HG03354 (cell line): ENCODE data around the gene GRAP2.

Experiments used
- ATAC-seq: cut with Tn5 transposase; IDR thresholded peaks from one replicate; pipeline ENCODE4 v1.9.1; 2021; ENCODE audit warnings: mild to moderate bottlenecking; ENCODE audit not compliant: unreplicated experiment, poor library complexity, severe bottlenecking

Gene GRAP2

DNA sequence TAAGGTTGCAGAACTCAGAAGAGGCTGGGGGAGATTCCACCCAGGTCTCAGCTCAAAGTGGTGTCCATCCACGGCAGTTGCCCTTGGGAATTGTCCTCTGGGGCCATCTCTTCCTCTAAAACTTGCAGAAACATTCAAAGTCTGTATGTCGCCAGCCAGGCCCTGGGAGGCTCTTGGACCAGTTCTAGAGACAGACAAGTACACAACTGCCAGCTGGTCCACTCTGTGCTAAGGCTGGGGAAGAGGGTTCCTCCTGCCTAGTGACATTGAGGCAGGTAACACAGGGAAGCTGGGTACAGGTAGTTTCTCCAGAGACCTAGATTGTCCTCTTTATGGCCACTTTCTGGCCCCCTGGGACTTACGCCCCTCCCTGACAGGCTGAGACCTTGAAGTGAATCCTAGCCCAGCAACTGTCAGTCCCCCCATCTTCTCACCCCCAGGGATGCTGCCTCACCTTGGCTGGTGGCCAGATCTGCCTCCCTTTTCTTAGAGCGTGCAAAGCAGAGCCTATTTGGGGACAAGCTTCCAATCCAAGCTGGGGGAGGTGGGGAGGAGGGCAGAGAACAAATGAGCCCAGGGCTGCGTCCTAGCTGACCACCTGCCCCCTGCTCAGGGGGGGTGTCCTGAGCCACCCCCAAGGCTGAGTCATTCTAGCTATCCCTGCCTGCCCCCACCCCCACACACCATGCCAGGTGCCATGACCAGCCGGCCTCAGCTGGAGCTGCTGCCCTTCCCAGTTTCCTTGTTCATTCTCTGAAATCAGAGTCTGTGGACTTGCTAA, 102.2 kb downstream of the GRAP2 start:
- no peak for ATAC-seq

DNA sequence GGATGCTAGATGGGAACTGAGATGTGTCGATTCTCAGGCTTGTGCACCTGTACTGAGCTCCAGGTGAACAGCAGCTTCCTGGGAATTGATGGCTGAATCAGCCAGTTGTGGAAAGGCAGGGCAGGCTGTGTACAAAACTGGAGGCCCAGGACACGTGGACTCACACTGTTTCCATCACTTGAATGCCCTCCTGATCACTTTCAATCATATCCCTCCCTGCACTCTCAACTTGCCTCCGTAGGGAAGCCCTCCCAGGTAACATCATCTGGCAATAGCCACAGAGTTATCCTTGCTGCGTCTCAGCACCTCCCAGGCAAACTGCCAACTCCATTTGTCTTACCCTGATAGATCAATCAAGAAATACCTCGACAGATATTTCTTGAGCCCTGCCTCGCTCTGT, 104.0 kb downstream of the GRAP2 start:
- ATAC-seq: no peak

DNA sequence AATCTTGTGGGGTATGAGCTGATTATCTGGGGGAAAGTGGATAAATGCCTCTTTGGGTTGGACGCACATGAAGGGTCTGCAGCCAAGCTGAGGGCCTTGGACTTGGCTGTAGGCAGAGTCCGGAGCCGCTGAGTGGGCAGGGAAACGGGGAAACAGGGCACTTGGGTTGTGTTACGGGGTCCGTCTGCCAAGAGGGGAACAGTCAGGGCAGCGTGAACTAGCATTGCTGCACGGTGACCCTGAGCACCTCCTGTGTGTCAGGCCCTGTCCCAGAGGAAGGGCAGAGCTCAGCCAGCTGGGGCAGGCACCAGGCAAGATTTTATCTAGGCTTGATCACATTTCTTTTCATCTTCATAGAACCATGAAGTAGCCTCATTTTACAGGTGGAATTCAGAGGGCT, 105.8 kb downstream of the GRAP2 start:
- no peak for ATAC-seq

DNA sequence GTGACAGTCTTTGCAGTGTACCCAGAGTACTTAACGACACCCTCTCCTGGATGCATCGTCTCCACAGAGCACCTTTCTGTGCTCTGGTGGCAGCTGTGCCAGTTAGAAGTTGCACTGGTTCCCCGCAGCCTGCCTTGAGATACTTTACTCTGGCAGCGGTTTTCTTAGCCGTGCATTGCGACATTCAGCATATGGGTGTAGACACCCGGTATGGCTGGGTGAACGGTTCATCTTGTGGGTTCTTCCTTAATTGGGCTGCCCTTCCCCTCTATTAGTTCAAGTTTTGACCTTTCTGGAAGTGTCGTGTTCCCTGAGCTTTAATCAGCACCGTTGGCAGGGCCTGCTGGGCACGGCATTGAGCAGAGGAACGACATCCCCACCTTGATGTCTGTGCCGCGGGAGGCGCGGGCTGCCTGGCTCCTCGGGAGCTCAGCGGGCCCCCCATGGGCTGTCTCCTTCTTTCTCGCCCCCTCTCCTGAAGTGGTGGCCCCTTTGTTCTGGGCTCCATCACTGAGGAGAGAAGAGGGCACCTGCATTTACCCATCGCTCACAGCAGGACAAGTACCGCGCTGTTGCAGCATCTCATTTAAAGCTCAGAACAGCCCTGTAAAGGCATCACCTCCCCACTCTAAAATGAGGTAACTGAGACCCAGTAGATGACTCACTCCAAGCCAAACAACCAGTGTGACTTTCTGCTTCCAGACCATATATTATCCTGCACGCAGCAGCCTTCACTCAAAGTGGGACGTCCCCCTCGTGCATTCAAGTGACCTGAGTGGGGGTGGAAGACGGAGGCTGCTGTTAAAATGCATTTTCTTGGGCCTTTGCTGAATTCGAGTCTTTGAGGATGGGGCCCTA, 107.2 kb downstream of the GRAP2 start:
- no peak for ATAC-seq

DNA sequence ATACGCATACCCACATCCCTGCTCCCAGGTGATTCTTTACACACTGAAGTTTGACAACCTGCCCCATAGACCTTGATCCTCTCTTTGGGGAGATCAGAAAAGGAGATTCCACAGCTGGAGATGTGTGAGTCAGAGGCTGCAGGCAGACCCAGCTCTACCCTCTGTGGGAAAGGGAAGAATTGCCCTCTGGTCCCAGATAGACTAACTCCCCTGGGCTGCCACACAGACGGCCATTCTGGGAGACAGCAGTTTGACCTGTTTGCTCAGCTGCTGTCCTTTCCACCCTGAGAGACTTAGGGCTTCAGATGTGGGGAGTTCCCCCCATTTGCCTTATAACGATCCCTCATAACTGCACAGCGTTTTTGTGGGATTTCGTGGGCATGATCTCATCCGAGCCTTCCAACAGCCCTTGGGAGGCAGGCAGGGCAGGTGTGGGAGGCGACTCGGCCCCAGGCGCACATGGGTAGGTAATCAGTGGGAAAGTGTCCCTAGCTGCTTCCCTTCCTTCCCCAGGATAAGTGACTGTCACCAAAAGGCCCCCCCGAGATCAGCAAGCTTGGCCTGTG, 107.9 kb downstream of the GRAP2 start:
- ATAC-seq: no peak

DNA sequence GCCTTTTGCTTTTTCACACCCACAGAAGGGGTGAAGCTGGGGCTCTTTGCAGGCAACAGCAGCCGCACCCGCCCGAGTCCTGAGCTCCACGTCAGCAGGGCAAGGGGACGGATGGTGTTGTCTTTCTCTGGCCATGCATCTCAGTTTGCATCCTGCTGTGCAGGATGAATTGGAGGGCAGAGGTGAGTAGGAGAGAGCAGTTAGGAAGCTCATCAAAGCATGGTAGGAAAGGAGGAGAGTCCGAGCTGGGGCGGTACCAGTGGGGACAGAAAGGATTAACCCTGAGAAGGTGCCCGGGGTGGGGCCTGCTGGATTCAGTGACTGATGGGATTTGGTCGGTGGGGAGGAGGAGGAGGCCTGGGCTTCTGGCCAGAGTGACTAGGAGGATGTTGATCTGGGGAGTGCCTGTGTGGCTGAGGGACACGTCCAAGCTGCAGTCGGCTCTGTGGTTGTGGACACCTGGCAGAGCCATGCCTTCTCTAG, 108.4 kb downstream of the GRAP2 start:
- ATAC-seq: no peak

DNA sequence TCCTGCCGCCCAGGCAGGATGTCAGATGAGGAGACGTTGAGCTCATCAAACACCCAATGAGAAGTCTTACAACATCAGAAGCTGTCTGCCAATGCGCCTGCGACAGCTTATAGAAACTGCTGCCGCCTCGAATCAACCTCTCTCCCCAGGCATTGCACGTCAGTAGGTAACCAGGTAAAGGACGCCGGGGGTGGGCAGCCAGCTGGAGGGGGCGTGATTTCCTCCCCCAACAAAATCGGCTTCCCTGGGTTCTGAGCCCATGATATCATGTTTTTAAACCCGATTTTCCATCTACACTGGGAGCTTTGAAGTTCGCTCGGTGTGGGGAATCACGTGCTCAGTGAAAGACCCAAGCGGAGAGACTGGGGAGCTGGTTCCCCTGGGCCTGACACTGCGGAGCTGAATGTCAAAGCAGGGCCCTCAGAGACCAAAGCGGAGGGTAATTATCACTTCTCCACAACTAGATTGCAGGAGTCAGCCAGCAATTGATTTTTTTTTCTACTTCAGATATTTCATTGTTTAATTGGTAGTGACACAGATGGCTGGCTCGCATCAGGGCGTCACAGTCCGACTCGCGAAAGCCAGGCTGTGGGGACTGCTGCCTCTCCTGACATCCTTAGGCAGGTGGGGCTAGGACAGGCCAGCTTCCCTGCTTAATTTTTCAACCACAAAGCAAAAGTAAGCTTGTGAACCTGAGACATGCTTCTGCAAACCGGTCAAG, 109.2 kb downstream of the GRAP2 start:
- ATAC-seq: no peak

DNA sequence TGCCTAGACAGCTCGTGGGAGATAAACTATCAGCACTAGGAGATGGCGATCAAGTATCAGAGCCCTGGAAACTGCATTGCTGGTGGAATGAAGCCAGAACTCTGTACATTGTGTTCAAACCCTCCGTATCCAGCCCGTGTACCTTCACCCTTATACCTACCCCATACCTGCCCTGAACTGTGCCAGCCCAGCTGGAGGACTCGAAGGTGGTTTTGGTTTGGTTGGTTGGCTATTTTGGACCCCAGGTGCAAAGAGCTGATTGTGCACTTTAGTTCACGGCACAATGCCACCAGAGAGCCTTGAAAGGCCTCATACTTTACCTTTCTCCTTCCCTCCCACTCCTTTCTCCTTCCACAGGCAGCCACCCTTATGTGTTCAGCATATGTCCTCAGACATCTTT, 109.9 kb downstream of the GRAP2 start:
- no peak for ATAC-seq

DNA sequence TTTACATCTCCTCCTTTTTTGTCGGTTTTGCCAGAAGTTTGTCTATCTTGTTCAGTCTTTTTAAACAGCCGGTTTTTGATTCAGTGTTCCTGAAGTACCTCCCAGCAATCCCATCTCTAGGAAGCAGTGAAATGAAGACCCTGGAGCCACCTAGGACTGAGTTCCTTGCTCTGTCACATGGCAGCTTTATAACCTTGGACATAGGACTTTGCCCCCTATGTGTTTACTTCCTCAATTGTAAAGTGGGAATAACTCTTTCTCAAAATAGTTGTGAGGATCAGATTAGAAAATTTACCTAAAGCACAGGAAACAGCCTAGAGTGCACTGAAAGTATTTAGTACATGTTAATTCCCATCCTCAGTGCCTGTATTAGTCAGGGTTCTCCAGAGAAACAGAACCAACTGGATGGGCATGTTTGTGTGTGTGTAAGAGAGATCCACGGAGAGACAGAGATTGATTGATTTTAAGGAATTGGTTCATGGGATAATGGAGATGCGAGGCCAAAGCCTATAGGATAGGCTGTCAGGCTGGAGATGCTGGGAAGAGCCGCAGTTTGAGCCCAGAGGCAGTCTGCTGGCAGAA, 113.9 kb downstream of the GRAP2 start:
- ATAC-seq: no peak

DNA sequence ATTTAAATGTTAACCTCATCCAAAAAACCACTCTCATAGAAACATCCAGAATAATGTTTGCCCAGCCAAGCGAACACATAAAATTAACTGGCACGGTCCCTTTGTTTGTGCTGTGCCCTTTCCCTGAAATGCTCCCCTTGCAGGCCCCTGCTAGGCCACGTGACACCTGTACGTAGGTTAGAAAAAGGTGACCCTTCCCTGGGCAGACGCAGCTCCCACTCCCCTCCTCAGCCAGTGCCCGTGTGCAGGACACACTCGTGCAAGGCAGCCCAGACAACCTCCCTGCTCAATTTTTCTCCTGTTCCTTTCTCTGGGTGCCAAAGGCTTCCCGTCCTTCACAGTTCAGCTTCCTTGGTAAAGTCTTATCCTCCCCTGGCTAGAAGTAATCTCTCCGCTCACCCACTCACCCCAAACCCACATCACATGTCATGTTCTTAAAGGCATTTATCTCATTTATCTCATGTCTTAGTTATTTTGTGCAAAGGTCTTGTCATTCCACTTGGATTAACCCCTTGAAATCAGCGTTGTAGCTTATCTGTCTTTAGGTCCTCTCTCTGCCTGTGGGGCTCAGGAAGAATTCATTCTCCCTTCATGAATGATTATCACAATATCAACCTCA, 114.6 kb downstream of the GRAP2 start:
- ATAC-seq: no peak

DNA sequence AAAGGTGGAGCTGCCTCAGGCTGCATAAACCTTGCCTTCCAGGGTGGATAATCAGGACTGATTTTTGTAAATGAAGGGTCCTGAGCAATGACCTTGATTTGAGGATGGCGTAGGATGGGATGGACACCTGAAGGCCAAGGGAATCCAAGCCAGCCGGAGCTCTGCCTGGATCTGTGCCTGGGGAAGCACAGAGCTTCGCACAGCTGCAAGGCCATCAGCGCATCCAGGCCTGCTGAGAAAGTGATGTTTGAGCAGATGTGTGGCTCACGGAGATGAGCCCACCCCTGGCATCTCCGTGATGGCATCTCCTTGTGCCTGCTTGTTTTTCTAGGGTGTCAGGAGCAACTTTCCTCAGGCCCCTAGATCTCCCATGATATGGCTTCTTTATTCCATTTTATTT, 117.2 kb downstream of the GRAP2 start:
- ATAC-seq: no peak

DNA sequence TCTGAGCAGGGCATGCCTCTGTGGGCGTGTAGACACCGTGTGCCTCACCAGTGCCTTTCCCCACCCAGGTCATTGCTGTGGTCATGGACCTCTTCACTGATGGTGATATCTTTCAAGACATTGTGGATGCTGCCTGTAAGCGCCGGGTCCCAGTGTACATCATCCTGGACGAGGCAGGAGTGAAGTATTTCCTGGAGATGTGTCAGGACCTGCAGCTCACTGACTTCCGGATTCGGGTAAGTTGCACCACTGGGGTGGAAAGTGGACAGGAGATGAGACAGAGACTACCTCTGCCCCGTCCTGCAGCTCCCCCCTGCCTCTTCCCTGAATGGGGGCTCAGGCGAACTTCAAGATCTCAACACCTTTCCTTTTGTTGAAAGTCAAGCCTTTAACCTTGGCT, 118.2 kb downstream of the GRAP2 start:
- no peak for ATAC-seq

DNA sequence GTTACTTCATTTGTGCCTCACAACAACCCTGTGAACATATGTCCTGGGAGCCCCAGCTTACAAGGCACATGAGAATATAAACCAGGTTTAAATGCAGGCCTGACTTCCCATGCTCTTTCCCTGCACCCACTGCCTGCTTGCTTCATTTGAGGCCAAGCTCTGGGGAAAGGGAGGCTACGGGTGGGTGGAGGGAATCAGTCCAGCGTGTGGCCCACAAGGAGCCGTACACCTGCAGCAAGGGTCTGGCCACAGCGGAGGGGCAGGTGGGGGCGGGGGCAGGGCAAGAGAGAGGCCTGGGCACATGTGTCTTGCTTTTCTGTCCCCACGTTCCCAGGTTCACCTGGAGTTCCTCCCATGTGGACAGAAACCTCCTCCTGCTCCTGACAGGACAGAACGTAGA, 120.1 kb downstream of the GRAP2 start:
- ATAC-seq: no peak

DNA sequence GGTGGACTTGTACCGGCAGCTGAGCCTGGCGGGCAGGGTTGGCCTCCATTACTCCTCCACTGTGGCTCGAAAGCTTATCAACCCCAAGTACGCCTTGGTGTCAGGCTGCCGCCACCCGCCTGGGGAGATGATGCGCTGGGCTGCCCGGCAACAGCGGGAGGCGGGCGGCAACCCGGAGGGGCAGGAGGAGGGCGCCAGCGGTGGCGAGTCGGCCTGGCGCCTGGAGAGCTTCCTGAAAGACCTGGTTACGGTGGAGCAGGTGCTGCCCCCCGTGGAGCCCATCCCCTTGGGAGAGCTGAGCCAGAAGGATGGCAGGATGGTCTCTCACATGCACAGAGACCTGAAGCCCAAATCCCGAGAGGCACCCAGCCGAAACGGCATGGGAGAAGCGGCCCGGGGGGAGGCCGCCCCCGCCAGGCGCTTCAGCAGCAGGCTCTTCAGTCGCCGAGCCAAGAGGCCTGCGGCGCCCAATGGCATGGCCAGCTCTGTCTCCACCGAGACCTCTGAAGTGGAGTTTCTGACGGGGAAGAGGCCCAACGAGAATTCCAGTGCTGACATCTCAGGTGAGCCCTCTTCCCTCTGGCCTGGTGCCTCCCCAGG, 120.6 kb downstream of the GRAP2 start:
- no peak for ATAC-seq

DNA sequence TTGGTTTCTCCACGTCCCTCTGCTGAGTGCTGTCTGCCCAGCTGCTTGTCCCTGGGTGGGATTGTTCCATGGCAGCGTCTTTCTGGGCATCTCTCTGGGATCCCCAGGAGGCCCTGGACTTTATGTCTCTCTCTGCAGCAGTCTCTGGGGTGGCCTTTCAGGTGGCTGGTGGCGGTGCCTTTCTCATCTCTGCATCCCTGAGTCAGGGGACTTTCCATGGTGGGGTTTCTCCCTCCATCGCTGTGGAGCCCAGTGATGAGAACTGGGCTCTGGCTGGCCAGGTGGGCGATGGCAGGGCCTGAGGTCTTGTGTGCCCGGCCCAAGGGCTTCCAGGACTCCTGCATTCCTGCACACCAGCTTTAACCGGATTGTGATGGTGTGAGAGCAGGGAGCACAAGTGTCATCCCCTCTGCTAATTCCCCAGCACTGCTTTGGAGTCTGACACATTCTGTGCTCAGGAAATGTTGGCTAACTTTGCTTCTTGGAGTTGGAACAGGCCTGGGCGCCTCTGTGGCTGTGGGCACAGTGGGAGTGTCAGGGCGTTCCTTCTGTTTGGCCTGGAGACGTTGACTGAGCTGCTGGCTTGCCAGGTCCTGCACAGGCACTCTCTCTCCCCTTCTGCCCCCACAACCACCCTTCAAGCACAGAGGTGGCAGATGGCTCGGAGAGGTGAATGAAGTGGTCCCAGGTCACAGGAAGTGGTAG, 121.8 kb downstream of the GRAP2 start:
- ATAC-seq: no peak
